ENCODE measurements around the gene RNF207. TPM values are rescaled to one million over a fixed set of nuclear protein-coding genes. Genes with fewer than 3 reads are reported as not detected.

Gene RNF207
- total RNA-seq, 3 donors from 2014 or later (not counting 1 experiment from before 2014, with no cell fraction given): 2.1 to 5.5 (median 2.3) TPM

GRCh38 chr1:6197746-6198427 is 8.0 kb upstream of the RNF207 start:
- H3K4me3 ChIP-seq (ENCODE audit: low read length): no peak overlapping the region
- Mint-ChIP-seq H3K27me3 (ENCODE audit: low read depth in 2 of 2) (no peaks in the 10 kb centered on the region), H3K4me1 (peaks cover 41 to 52% of the 10 kb centered on the region in 2 donors), H3K4me3 (peak overlapping the region; percentile 87), H3K9me3 (no peaks in the 10 kb centered on the region), H3K36me3 (peaks cover 12% of the 10 kb centered on the region), H3K27ac (peak overlapping the region; percentile 70 to 91)
- H3K27me3 ChIP-seq (ENCODE audit: control insufficient read depth, insufficient read depth, low read length): no peaks in the 10 kb centered on the region
- peaks cover 30% of the 10 kb centered on the region for H3K36me3 ChIP-seq (ENCODE audit: control insufficient read depth, insufficient read depth, low read length)
- H3K27ac ChIP-seq (ENCODE audit: low read length): no peak overlapping the region
- H3K9me3 ChIP-seq (ENCODE audit: control insufficient read depth, insufficient read depth, low read length): no peaks in the 10 kb centered on the region
- H3K4me1 ChIP-seq (ENCODE audit: control insufficient read depth, insufficient read depth, low read length): peaks cover 22% of the 10 kb centered on the region
- ATAC-seq (no peak), DNase-seq (no peak)
- no peak for TF ChIP-seq CTCF (IDR thresholded peaks at IDR 0.05)
- 86% methylated on average over 6 of the region's 6 CpGs for WGBS (ENCODE audit: insufficient coverage)
- intact Hi-C loops (cut with micrococcal nuclease): no loop called here

DNA sequence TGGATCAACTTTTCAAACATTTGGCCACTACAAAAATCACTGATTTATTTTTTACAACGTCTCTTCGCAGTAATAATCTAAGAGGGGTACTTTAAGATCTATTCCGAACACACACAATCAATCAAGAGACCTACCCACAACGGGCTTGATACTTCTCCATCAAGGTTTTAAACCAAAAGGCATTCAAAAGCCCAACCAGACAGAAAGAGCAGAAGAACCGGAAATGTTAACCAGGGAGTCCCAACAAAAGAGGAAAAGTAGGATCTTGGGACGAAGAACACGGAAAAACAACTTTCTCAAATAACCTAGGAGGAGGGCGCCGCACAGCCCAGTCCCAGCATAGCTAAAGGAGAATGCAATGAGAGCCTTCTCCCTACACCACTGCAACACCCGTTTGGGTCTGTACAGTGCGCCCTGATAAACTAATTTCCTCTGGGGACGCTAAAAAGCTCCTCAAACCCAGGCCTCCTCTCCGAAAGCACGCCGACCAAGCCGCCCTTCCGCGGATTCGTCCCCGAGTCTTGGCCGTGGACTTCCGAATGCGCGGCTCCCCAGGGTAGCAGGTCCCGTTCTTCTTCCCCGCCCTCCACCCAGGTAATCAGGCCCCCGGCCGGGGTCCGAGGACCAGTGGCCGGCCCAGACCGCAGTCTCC is 7.1 kb upstream of the RNF207 start:
- Histone ChIP-seq H3K9me3 (ENCODE audit: control insufficient read depth, insufficient read depth, low read length) (no peaks in the 10 kb centered on the region), H3K27ac (ENCODE audit: low read length) (peak overlapping the region; percentile 60), H3K4me1 (ENCODE audit: control insufficient read depth, insufficient read depth, low read length) (peaks cover 22% of the 10 kb centered on the region), H3K4me3 (ENCODE audit: low read length) (peak overlapping the region; percentile 82), H3K36me3 (ENCODE audit: control insufficient read depth, insufficient read depth, low read length) (peaks cover 24% of the 10 kb centered on the region), H3K27me3 (ENCODE audit: control insufficient read depth, insufficient read depth, low read length) (no peaks in the 10 kb centered on the region)
- ATAC-seq (peak; percentile 23 to 43 (median 24)), DNase-seq (peak in 1 of 2 donors; percentile 47)
- Mint-ChIP-seq H3K4me3 (peak overlapping the region; percentile 87), H3K27me3 (ENCODE audit: low read depth in 2 of 2) (no peaks in the 10 kb centered on the region), H3K36me3 (peaks cover 9% of the 10 kb centered on the region), H3K4me1 (peaks cover 41 to 52% of the 10 kb centered on the region in 2 donors), H3K9me3 (no peaks in the 10 kb centered on the region), H3K27ac (peak overlapping the region; percentile 70 to 91)
- TF ChIP-seq CTCF (IDR thresholded peaks at IDR 0.05): no peak
- WGBS (ENCODE audit: insufficient coverage): 1% methylated on average over 31 of the region's 31 CpGs
- intact Hi-C loops (cut with micrococcal nuclease): no loop called here

DNA sequence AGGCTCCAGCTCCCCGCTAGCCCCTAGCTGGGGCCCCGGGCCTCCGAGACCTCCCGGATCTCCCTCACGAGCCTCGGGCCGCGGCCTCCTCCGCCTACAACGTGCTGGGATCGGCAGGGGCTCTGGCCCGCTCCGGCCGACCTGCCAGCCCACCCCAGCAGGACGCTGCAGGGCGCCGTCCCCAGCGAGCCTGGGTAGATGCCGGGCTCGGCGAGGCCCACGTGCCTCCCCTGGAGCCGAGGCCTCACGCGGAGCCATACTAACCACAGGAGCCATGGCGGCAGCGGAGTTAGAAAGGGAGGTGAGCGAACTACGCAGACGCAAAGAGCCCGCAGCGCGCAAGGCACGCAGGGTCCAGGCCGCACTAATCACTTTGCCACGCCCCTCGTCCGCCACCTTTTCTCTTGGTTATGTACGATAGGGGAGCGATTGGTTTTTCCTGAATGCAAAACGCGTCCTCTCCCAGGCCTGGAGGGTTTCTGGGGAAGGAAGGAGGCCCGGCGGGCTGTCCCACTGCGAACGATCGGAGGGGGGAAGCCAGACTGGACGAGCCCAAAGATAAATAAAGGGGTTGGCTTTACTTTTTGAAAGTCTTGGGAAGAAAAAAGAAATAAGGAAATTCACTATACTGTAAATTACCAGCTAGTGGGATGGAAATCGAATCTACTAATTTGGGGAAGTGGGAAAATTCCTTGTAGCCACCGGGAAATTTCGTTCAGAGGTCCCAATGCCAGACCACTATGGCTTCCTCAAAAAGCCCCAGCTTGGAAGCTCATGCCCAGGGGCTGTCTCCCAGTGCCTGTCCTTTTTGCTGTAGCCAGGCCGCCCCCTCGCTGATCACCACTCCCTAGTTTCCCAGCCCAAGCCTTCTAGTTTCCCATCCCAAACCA is 6.4 kb upstream of the RNF207 start, which contains the start of gene RPL22:
RPL22 (minus strand) TSS at position 298 of the 890 bp plus-strand sequence; CDS start at position 276, 22 bp downstream.
- Histone ChIP-seq H3K27me3 (ENCODE audit: control insufficient read depth, insufficient read depth, low read length) (no peaks in the 10 kb centered on the region), H3K27ac (ENCODE audit: low read length) (peak within 1 kb of the TSS; percentile 60), H3K36me3 (ENCODE audit: control insufficient read depth, insufficient read depth, low read length) (peaks cover 16% of the 10 kb centered on the region), H3K4me1 (ENCODE audit: control insufficient read depth, insufficient read depth, low read length) (peaks cover 22% of the 10 kb centered on the region), H3K9me3 (ENCODE audit: control insufficient read depth, insufficient read depth, low read length) (no peaks in the 10 kb centered on the region), H3K4me3 (ENCODE audit: low read length) (peak within 1 kb of the TSS; percentile 82)
- WGBS (ENCODE audit: insufficient coverage): 2% methylated on average over 53 of the region's 53 CpGs
- Mint-ChIP-seq H3K4me3 (peak within 1 kb of the TSS; percentile 87), H3K27me3 (ENCODE audit: low read depth in 2 of 2) (no peaks in the 10 kb centered on the region), H3K36me3 (peaks cover 9% of the 10 kb centered on the region), H3K27ac (peak within 1 kb of the TSS; percentile 70 to 91), H3K4me1 (peaks cover 41 to 52% of the 10 kb centered on the region in 2 donors), H3K9me3 (no peaks in the 10 kb centered on the region)
- intact Hi-C loops (cut with micrococcal nuclease): no loop called here
- ATAC-seq: peak; percentile 95 to 97 (median 97)
- DNase-seq: peak; percentile 85 to 99
- no peak for TF ChIP-seq CTCF (IDR thresholded peaks at IDR 0.05)

All from natural killer cell (primary cell).